Daoy (cell line): ENCODE results near the gene SH2B3. TPM values are rescaled to one million over a fixed set of nuclear protein-coding genes. Genes with fewer than 3 reads are reported as not detected.
A peak's percentile ranks its signal among the peaks of the same experiment; 100 is the strongest.

Experiments
- DNase-seq: peaks from one replicate; pipeline ENCODE4 v3.0.0-alpha.2; 2015; ENCODE audit warnings: low read depth
- total RNA-seq: library from RNA; depleted of rRNA; stranded (reverse); fragments of >200 nt; shearing (Covaris generic); gene quantifications from 2 replicates; pipeline ENCODE4 v1.2.3, GENCODE V29; 2014

The SH2B3 gene
- total RNA-seq, 1 experiment from 2014 or later, result 28.7 TPM

DNA sequence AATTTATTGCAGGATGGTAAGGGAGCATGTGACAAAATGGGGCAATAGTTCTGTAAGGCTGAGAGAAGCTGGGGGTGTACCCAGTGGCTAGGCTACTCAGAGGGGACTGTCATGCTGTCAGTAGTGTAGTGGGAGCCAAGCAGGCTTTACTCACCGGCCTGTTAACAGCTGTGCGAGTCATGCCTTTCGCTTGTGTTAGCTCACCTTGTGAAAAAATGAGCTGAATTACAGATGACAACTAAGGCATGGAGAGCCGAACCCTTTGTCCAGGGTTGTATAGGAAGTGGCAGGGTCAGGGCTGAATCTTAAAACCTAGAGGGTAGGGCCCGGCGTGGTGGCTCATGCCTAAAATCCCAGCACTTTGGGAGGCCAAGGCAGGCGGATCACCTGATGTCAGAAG is 37.9 kb downstream of the SH2B3 start:
- peak; percentile 55 for DNase-seq

DNA sequence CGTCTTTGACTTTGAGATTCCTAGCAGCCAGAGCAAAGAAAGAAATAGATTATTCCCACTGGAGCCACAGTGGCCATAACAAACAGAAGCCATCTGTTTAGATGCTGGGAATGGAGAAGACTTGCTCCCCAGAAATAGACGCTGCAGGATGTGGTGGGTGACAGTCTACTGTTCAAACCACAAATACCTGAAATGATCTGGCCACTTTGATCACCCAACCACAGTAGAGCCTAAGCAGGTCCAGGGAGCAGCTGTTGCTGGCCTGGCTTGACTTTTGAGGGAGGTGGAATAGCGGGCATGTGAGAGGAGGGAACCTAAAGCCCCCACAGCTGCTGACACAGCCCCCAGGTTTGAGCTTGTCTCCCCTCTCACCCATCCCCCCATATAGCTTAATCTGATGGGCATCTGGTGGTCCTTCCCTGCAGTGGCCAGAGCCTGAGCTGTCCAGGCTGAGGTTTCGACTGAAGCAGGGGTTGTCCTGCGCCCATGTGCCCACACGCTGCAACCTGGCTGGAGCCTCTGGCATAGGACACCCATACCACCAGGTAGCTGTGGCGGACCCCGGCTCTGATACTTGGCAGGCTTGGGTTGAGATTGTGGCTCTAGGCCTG is 38.7 kb downstream of the SH2B3 start:
- DNase-seq, result no peak

DNA sequence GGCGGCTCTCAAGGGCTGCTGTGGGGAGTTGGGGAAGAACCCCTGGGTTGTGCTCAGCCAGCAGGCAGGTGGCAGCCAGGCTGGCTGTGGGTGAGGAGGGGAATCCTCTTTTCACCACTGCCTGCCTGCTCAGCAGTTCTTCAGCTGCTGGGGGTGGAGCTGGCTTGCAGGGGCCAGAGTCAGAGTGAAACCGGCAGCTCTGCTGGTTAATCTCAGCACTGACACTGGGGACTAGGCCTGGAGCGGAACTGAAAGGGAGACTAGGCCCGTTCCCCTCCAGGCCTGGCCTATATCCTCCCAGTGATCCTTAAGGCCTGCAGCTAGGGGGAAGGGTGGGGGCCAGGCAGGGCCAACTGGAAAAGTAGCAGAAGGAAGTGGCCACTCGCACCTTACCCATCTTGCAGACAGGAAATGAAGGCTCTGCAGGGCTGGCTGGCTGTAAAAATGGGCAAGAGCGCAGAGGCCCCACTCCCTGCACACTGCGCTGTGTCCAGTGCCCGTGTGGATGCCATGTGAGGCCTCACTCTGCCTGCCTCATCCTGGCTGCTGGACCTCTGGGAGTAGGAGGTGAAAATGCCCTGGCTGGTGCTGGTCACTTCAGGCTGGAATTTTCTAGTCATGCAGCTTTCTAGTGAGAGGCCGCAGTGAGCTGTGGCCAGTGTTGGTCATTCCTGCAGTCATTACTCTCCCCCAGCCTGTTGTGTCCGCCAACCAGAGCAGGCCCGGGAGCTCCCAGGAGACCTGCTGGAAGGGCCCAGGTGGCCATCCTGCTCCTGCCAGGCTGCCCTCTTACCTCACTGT is 39.4 kb downstream of the SH2B3 start:
- no peak for DNase-seq

DNA sequence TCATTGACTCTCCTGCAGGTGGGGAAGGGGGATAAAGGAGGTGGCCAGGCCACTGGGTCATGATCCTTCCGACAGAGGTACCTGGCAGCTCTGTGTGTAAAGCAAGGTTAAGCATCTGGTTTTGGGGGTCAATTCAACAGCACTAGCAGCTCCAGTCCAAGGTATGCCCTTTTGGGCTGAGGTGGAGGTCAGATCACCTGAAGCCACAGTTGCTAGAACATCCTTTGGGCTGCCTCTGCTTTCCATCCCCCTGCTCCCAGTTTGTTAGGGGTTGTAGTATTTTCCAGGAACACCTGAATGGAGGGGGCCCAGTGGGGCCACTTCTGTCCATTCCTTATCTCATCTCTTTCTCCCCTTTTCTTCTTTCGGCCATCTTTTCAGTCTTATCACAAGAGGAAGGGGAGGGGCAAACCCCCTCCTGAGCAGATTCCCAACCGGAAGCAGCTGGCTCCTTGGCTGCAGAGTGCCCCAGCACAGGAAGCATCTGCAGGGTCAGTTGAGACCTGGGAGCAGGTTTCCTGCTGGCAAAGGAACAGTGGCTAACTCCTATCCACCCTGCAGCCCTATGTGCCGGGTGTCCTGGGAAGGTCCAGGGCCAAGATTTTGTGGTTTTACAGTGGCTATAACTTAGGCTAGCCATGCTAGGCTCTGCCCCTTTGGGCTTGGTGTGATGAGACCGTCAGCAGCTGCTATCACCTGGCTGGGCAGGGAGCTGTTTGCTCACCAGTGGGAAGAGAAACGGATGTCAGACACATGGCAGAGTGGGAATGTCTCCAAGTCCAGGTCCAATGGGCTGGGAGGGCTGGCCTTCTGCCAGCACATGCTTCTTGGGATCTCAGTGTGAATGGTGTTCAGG is 40.2 kb downstream of the SH2B3 start:
- peak; percentile 57 for DNase-seq

DNA sequence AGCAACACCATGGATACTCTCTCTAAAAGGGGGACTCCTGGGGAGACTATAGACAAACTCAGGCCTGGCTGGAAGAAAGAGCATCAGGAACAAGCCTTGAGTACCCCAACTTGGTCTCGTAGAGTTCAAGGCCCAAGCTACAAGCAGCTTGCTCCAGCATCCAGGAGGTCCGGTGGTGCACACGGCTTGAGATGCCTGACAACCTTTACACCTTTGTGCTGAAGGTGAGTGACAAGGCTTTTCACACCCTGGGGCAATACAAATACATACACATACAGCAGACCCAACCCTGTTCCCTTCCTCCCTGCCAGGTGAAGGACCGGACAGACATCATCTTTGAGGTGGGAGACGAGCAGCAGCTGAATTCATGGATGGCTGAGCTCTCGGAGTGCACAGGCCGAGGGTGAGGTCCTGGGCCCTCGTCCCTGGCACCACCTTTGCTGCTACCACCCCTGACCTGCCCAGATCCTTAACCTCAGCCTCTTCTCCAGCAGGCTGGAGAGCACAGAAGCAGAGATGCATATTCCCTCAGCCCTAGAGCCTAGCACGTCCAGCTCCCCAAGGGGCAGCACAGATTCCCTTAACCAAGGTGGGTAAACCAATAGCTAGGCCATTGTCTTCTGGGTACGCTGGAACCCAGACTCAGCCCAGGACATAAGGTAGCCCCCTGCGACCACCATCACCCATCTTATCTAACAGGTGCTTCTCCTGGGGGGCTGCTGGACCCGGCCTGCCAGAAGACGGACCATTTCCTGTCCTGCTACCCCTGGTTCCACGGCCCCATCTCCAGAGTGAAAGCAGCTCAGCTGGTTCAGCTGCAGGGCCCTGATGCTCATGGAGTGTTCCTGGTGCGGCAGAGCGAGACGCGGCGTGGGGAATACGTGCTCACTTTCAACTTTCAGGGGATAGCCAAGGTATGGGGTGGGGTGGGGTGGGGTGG is 41.2 kb downstream of the SH2B3 start:
- no peak for DNase-seq

DNA sequence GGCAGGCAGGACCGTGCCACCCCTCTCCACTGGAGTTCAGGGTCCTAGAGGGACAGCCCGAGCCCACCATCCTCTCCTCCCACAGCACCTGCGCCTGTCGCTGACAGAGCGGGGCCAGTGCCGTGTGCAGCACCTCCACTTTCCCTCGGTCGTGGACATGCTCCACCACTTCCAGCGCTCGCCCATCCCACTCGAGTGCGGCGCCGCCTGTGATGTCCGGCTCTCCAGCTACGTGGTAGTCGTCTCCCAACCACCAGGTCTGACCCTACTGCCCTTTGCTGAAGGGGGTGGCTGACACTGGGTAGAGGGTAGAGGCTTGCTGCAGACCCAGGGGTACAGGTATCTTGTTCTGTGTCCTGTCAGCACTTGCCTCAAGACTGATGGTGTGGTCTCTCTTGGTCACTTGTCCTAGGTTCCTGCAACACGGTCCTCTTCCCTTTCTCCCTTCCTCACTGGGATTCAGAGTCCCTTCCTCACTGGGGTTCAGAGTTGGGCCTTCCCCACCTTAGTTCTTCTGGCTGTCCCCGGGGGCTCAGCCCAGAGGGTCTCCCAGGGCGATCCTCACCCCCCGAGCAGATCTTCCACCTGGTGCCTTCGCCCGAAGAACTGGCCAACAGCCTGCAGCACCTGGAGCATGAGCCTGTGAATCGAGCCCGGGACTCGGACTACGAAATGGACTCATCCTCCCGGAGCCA is 42.0 kb downstream of the SH2B3 start:
- no peak for DNase-seq

DNA sequence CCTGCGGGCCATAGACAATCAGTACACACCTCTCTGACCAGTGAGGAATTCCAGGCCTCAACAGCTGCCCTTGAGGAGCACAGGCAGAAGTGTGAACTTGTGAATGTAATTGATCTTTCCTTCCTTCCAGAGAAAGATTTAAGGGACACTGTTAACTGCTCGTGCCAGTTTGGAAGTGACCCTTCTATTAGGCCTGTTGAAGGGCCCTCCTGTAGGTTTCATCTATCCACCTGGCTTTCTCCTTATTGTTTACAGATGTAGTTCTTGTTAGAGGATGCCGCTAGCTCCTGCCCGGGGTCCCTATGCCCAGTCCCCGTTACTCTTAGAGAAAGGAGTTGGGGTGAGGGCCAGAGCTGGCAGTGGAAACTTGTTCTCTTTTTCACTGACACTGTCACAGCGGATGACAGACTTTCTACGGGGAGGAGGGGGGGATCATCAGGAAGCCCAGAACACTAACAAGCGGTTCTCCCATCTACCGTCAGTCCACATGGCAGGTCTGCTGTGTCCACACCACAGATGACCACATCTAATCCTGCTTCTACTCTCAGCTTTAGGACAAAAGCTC is 42.6 kb downstream of the SH2B3 start:
- DNase-seq, result no peak

DNA sequence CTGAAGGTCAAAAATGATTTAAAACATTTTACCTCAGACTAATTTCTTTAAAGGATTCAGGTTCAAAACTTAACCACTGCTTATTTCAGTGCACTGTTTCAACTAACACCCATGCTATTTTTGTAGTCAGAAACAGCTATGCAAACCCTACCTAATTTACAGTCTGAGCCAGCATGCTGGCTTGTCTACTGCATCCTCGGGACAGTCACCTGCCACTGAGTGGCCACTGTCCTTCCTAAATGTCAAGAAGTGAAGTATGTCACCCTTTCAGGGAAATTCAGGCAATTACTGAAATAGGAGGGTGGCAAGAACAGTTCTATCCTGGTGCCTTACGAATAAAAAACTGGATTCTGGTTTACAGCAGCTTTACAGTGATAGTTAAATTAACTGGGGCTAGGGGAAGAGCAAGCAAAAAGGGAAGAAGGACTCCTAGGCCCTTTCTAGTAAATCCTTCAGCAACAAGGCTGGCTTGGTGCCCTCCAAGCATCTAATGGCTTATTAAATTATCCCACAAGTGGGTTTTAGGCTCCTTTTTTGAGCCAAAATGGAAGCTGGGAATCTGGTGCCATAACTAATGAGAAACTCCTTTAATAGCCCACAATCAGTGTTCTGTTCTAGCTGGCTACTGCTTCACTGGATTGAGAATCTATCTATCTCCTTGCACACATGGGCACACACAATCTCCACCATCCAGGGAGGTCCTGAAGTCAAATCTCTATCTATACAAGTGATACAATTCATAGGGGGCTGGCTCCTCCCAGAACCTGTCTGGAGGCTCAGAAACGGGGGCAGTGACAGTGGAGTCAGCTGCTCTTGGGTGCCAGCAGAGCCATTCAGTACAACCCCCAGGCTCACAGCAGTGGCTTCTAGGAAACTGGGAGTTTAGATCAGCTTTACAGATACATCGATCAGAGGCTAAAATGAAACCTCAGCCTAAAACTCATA is 43.4 kb downstream of the SH2B3 start:
- no peak for DNase-seq

DNA sequence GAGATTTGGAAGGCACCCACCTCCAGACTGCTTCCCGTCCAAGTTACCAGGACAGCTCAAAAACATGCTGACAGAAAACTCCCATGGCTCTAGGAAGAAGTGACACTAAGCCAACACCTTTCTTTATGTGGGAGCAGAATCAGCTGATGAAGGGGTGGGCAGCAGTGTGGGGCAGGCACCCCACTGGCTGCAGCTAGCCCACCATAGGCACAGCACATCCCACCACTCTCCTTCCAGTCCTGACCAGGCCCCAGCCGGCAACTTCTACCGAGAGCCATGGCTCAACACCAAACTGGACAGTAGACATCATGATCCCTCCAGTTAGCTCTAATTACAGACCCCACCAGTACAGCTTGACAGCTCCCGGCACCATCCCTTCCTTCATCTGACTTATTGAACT is 45.0 kb downstream of the SH2B3 start:
- no peak for DNase-seq

DNA sequence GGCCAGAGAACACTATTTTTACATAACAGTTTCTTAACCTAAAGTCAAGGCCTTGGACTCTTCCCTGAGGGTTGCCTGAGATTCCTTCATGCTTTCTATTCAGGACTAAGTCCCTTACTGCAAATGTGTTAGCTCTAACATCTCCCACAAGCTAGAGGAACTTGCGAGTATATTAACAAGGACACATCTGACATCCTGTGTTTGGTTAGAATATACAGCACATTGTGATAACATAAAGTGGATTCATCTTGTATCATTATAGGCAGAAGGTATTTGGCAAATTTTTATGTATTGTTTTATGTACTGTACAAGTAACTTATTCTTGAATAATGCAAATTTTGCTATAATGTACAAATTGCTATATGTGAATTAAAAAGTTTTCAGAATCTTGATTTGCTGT is 45.5 kb downstream of the SH2B3 start:
- DNase-seq, result no peak

DNA sequence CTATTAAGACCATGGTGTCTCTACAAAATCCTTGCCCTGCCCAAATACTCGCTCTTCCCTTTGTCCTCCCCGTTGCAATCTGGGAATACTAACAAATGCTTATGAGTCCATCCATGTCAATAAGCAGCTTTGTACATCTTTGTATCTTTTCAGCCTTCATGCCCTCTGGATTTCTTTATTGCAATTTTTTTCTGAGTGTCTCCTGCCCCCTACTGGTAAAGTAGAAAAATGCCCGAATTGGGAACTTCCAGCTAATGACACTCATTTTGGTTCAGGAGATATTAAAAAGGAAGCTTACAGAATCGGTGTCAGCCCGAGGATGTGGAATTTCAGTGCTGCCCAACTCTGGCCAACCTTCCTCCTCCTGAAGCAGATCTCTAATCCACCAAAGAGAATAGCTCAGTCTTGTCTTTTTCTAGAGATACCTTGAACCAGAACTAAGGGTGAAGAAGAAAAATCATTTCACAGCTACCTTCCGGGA is 46.0 kb downstream of the SH2B3 start:
- no peak for DNase-seq

DNA sequence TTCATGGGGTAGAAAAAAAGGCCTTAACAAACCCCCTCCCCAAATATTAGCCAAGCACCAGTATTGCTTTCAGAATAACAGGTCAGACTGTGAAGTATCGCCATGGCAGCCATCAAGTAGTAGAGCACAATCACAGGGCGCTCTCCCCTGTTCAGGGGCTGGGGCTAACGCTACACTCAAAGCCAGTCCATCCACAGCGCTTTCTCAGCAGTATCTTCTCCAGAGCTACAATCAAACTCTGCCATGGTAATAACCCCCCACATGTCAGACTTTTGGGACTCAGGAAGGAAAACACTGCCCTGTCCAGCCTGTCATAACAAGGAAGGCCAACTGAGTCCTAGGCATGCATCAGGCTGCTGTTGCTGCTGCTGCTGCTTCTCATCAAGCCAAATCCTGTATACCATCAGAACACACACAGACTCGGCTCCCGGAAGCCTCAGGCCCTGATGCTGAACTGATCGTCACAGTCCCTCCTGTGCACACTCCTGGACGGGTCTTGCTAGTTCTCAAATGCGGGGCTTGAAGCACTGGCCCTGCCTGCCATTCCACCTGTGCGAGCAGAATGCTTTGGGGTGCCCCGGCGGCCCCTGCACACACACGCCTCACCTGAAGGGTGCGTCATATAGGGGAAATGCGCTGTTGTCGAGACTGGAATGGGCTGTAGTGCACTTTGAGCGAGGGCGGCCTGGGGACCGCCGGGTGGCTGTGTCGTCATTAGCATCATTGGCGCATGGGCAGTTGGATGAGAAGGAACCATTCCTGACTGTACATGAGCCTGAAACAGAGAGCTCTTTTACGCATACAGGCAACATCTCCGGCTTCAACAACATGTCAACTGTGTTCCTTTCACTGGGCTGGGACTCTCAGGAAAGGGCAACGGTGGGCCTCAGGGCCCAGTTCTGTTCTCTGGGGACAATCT is 47.6 kb downstream of the SH2B3 start:
- DNase-seq, result no peak

DNA sequence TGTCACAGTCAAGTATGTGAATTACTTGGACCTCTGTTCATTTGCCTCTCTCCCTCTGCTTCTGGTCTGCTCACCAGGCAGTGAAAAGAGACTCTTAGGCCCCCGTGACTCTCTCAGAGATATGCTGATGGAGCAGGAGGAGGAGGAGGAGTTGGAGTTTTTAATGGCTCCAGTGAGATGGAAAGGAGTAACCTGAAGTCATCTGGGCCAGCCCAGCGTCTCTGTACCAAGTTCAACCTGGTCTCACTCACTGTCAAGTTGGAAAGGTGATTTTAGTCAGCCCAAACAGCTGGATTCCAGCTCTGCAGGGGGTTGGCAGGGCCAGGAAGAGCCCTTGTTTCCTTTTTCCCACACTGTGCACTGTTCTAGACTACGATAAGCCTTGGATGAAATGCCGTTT is 48.6 kb downstream of the SH2B3 start:
- no peak for DNase-seq

DNA sequence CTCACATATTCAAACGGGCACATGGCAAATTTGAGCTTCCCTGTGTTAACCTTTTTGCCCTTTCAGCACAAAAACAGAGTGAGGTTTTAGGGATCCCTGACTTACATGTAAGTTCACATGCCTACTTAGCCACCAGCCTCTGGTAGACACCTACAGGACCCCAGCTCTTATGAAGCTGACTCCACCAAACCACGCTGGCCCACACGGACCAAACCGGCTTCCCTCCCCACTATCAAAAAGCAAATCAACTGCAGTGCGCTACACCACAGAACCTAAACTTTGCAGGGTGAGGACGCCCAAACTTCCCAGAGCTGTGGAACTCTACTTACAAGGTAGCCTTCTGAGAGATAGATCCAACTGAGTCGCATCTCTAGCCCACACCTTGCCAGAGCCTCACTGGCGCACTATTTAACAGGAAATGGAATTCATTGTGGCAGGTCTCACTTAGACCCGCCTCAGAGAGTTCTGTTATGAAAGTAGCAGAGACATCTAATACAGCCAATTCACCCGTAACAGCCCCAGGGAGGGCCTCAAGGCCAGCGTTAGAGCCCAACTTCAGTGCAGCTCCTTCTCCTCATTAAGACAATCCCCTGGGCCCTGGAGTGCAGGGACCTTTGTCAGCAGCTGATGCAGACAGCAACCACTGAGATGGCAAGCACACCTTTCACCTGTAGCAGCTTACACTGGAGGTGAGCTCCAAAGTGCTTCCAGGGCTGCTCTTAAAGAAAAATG is 49.2 kb downstream of the SH2B3 start:
- no peak for DNase-seq

DNA sequence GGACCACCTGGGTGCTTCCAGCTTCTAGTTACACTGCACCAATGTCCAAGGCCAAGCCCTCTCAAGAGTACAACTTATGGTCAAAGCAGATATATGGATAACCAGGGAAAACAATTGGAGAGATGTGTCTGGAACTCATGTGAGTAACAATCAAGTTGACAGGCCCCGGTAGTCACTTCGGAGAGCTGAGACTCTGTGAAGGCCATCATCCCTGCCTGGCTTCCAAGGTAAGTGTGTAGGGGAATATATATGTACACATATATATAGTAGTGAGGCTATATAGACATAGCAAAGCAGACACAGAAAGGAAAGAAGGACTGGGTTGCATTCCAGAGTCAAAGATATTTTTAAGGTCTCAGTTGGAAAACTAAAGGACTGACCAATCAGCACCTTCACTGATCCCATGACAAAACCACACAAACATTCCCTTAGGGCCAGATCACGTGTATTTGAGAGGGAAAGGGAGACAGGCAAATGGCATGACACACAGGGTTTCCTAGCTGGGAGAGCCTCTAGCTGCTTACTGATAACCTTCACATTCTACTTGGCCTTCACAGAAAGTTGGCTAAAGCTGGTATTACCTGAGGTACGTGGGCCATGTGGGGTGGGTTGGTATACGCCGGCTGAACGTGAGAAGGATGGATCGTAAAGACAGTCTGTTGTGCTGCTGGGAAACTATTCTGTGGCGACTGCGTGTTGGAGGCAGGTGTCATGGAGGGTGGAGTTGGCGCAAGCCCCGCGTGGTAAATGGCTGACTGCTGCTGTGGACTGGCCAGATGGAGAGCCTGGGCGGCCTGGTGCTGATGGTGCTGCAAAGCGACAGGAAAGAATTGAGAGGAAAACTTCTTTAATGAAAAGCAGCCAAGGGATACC is 50.0 kb downstream of the SH2B3 start:
- no peak for DNase-seq

DNA sequence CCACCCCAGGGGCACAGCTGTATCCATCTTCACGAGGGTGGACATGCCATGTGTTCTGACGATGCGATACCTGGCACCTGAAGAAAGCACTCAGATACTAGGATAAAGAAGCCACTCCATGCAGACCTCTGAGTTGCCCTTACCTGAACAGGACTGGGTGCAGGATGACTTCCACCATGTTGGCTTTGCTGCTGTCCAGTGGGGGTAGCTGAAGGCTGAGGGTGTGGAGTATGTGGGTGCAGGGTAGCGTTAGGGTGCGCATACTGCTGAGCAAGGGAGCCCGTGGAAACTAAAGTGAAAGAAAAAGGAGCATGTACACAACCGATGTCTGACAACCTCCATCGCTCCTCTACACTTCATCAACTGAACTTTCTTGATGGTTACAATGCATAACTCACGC is 51.3 kb downstream of the SH2B3 start:
- no peak for DNase-seq
